ENCODE measurements around the gene KIDINS220.

GRCh38 chr2:8684878-8685696 is 152.3 kb downstream of the KIDINS220 start:
- TF ChIP-seq RAD21 (IDR thresholded peaks at IDR 0.05; ENCODE audit: low read depth), result no peak
- TF ChIP-seq NFIC (IDR thresholded peaks at IDR 0.05), result no peak
- no peak for TF ChIP-seq EP300 (IDR thresholded peaks at IDR 0.05; ENCODE audit: borderline replicate concordance)
- TF ChIP-seq TCF12 (IDR thresholded peaks at IDR 0.05; ENCODE audit: low read depth), result 0 out of 2 replicates have a peak, but pooled peaks have one; percentile 34
- TF ChIP-seq CEBPB (IDR thresholded peaks at IDR 0.05), result no peak
- no peak for TF ChIP-seq REST (IDR thresholded peaks at IDR 0.05; ENCODE audit: low read depth)
- TF ChIP-seq TEAD4 (IDR thresholded peaks at IDR 0.05), result no peak

All from Ishikawa (cell line).